Measurements from ENCODE around the gene SHE. TPM values are rescaled to one million over a fixed set of nuclear protein-coding genes. Genes with fewer than 3 reads are reported as not detected.

The SHE gene
- total and polyA plus RNA-seq, 8 donors = 1.0 to 7.3 (median 1.8) TPM

DNA sequence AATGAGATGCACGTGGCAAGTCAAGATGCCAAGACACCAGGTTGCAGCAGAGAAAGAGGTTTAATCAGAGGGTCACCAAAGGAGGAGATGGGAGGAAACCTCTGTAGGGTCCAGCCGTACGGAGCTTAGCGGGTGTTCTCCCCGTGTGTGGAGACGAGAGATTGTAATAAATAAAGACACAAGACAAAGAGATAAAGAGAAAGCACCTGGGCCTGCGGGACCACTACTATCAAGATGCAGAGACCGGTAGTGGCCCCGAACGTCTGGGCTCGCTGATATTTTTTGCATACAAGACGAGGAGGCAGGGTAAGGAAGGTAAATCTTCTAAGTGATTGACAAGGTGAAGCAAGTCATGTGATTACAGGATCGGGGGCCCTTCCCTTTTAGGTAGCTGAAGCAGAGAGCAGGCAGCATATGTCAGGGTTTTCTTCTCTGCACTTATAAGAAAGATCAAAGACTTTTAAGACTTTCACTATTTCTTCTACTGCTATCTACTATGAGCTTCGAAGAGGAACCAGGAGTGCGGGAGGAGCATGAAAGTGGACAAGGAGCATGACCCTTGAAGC is 41.4 kb downstream of the SHE start:
- DNase-seq (no peak), FAIRE-seq (no peak), ATAC-seq (no peak)
- H3K27ac ChIP-seq = no peak overlapping the region
- H3K36me3 ChIP-seq = no peaks in the 10 kb centered on the region
- H3K4me3 ChIP-seq = no peak overlapping the region
- H3K4me1 ChIP-seq = no peaks in the 10 kb centered on the region
- intact Hi-C loops (cut with DNase I) = loop anchor here in 1 of 3 donors (10.0 kb wide), 1 partner anchor 56 kb away; the partner anchor contains the start of gene IL6R
- no peak for TF ChIP-seq CTCF (IDR thresholded peaks at IDR 0.05)
- no peaks in the 10 kb centered on the region for H3K27me3 ChIP-seq
- 68 to 70% methylated on average over 15 of the region's 15 CpGs for WGBS, 2 donors
- no peaks in the 10 kb centered on the region for H3K9me3 ChIP-seq

GRCh38 chr1:154459080-154459479 is 43.1 kb downstream of the SHE start:
- H3K36me3 ChIP-seq = no peaks in the 10 kb centered on the region
- no peak overlapping the region for H3K4me3 ChIP-seq
- ATAC-seq (peak in 3 of 4 donors; percentile 33 to 63 (median 51)), DNase-seq (no peak), FAIRE-seq (no peak)
- no peaks in the 10 kb centered on the region for H3K9me3 ChIP-seq
- no peak for TF ChIP-seq CTCF (IDR thresholded peaks at IDR 0.05)
- no peaks in the 10 kb centered on the region for H3K4me1 ChIP-seq
- intact Hi-C loops (cut with DNase I) = no loop called here
- no peak overlapping the region for H3K27ac ChIP-seq
- no peaks in the 10 kb centered on the region for H3K27me3 ChIP-seq

DNA sequence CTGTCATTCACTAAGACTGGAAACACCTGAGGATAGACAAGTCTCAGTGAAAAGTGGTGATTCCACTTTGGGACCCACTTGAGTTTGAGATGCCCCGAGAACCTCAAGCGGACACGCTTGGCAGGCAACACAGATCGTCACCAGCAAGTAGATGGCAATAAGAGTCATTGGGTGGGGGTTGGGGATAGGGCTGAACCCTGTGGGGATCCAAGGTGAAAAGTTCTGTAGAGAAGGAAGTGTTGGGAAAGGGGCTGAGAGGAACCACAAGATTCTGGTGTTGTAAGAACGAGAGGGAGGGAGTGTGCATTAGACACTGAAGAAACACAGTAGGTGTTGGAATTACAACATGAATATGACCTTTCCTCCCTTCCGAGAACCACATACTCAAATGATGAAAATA is 45.6 kb downstream of the SHE start:
- Histone ChIP-seq H3K9me3 (no peaks in the 10 kb centered on the region), H3K4me3 (no peak overlapping the region), H3K27me3 (no peaks in the 10 kb centered on the region), H3K4me1 (no peaks in the 10 kb centered on the region), H3K36me3 (no peaks in the 10 kb centered on the region), H3K27ac (no peak overlapping the region)
- FAIRE-seq (no peak), DNase-seq (no peak), ATAC-seq (no peak)
- intact Hi-C loops (cut with DNase I) = no loop called here
- 87 to 88% methylated on average over 6 of the region's 6 CpGs for WGBS, 2 donors
- no peak for TF ChIP-seq CTCF (IDR thresholded peaks at IDR 0.05)

DNA sequence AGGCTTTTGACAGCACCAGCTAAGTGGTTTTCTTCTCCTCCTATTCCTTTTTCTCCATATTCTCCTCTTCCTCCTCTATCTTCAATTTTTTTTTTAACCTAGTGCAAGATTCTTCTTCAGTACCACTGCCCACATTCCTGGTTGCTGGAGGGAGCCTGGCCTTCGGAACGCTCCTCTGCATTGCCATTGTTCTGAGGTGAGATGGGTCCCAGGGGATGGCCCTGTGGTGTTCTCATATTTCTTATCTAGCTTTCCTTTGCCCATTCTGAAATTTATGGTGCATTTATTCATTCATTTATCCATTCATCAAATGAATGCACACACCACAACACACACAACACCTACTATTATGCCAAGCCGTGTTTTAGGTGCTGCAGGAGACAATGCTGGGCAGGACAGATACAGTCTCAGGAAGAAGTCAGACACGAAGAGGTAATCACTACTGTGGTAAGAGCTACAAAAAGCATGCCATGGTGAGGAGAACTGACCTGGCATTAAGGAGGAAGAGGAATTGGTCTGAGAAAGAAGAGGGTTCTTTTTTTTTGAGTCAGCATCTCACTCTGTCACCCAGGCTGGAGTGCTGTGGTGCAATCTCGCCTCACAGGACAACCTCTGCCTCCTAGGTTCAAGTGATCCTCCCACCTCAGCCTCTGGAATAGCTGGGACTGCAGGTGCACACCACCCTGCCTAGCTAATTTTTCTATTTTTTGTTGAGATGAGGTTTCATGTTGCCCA is 47.7 kb downstream of the SHE start:
- intact Hi-C loops (cut with DNase I) = no loop called here
- no peak for TF ChIP-seq CTCF (IDR thresholded peaks at IDR 0.05)
- H3K9me3 ChIP-seq = no peaks in the 10 kb centered on the region
- H3K4me3 ChIP-seq = no peak overlapping the region
- no peak for FAIRE-seq
- ATAC-seq = no peak
- H3K27ac ChIP-seq = no peak overlapping the region
- no peaks in the 10 kb centered on the region for H3K4me1 ChIP-seq
- DNase-seq = no peak
- 78 to 81% methylated on average over 5 of the region's 5 CpGs for WGBS, 2 donors
- no peaks in the 10 kb centered on the region for H3K27me3 ChIP-seq
- peaks cover 0 to 4% (median 0%) of the 10 kb centered on the region in 3 donors for H3K36me3 ChIP-seq
